AG09309 (cell line): ENCODE results near the gene NOXA1.

Source experiments
- DNase-seq: peaks from one replicate; pipeline ENCODE4 v3.0.0-alpha.2; 2010; ENCODE audit warnings: low read depth
- H3K4me3 ChIP-seq: 2 replicates; pipeline ENCODE4 v1.5.1; 2011; ENCODE audit warnings: mild to moderate bottlenecking, low read depth, low read length, moderate library complexity; ENCODE audit not compliant: control insufficient read depth
- CTCF ChIP-seq: IDR thresholded peaks from 2 replicates; pipeline ENCODE4 v1.5.1; 2011; ENCODE audit warnings: mild to moderate bottlenecking, low read depth, low read length, inconsistent platforms; ENCODE audit not compliant: insufficient read depth, control insufficient read depth; ENCODE audit errors: missing control alignments

The NOXA1 gene

DNA sequence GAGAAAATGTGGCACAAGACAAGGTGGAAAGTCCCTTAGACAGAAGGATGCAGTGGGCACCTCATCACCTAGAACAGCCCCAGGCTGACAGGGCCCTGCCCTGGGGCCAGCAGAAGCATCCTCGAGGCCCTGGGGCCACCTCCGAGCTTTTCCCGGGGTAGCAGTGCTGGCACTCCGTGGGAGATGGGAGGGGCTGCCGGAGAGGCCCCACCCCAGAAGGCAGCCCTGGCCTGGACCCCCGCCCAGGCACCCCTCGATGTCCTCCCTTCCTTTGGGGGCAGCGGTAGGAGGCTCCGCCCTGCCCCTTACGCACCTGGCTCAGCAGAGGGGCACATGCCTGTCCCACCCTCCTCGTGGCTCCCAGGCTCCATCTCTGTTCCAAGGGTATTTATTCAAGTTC is 53.7 kb downstream of the NOXA1 start:
- TF ChIP-seq CTCF = no peak
- H3K4me3 ChIP-seq = no peak overlapping the region
- no peak for DNase-seq

DNA sequence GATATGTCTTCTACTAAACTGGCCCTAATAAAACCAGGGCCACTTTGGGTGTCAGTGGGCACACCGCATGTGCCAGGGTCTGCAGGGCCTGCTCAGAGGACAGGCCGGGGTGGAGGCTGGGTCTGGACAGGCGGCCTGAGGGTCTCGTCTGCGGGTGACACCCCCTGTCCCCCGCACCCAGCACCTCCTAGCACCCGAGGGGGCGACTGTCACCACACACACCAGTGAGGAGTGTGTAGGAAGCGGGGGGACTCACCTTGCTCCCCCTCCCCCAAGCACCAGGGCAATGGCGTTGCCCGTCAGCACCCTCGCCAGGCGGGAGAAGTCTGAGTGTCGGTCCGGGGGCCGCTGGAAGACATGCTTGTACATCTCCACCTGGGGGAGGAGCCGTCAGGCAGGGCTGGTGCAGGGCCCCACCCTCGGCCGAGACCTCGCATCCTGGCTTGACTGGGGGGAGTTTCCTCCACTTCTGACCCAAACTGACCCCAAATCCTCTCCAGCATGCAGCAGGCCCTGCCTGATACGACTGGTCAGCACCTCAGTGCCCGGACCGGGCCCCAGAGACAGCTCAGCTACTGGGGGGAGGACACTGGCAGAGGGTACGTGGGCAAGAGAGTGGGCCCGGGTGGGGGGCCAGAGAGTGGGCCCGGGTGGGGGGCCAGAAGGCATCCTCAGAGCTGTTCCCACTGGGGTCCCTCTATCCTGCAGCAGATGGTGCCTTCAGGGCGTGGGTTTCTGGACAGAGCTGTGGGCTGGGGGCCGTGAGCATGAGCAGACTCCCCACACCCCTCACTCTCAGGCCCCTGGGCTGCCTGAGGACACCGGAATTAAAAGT is 54.8 kb downstream of the NOXA1 start:
- no peak for TF ChIP-seq CTCF
- DNase-seq = no peak
- no peak overlapping the region for H3K4me3 ChIP-seq

DNA sequence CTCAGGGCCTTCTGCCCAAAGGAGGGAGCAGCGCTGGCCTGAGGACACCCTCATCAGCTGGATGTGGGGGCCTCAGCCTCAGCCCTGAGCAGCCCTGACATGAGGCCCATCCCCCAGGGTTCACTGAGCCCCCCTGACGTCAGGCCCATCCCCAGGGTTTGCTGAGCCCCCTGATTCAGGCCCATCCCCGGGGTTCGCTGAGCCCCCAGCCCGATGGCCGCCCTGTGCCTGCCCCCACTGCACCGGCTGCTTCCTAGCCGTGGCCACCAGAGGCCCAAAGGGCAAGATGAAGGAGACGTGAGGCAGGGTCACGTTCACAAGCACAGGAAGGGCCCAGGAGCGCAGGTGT is 55.4 kb downstream of the NOXA1 start:
- no peak overlapping the region for H3K4me3 ChIP-seq
- TF ChIP-seq CTCF = no peak

GRCh38 chr9:137478962-137479861 is 56.0 kb downstream of the NOXA1 start:
- no peak for TF ChIP-seq CTCF
- no peak for DNase-seq
- no peak overlapping the region for H3K4me3 ChIP-seq

More for the DNA sequence above, 55.4 kb downstream of the NOXA1 start:
- no peak for DNase-seq

DNA sequence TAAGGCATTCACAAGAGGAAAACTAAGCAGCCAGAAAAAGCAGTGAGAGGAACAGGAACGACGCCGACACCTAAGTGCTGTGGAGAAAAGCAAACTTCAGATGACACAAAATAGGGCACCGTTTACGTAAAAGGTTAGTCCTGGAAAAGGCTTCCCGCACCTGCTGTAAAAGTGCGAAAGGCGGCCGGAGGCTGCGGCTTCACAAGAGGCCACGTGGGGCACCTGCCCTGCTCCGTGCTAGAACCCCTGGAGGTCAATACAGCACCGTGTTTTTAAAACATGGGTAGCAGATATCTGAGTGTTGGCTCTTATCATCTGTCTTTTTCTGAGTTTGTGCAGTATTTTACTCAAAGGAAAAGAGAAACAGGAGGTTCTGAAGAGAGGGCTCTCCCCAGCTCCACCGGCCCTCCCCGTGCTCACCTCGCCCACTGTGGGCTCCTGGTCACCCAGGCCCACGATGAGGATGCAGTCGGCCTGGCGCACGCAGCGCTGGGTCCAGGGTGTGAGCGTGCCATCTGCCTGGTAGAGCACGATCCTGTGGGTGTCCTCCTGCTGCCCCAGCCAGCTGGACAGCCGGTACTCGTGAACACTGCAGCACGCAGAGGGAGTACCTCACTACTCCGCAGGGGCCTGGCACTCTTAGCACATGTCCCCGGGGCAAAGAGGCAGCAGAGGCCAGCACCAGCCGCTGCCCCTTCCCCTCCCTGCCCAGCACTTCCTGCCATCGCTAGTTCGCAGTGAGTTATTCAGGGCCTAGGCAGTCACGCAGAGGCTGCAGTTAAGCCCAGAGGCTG is 56.9 kb downstream of the NOXA1 start:
- TF ChIP-seq CTCF = no peak
- DNase-seq = no peak

More for the DNA sequence above, 56.9 kb downstream of the NOXA1 start:
- no peak overlapping the region for H3K4me3 ChIP-seq
